Activated CD4-positive, alpha-beta T cell treated with anti-CD3 and anti-CD28 coated beads for 36 hours (primary cell): Measurements from ENCODE around the gene KAT14. TPM values are rescaled to one million over a fixed set of nuclear protein-coding genes. Genes with fewer than 3 reads are reported as not detected.
"Not testable (repeated sequence)": the region's sequence is repeated elsewhere in the genome, so short reads cannot be mapped to it uniquely, and the experiment has no call there.

Experiments used
- ATAC-seq: fragments of 200-7000 bp; cut with Tn5 transposase; one replicate; pipeline ENCODE4 v1.10.0; 2021; ENCODE audit warnings: mild to moderate bottlenecking, moderate library complexity
- CTCF ChIA-PET: fragments of 350-600 bp; sonication (Branson Sonifier 250); formaldehyde crosslinking; loops from one replicate; lab custom pipeline; 2021; ENCODE audit warnings: antibody characterized with exemption; lab: Charles Lee
- POLR2A ChIA-PET: fragments of 350-600 bp; sonication (Branson Sonifier 250); formaldehyde crosslinking; loops from one replicate; lab custom pipeline; 2021; ENCODE audit warnings: antibody characterized with exemption, inconsistent platforms; lab: Charles Lee
- DNase-seq: peaks from one replicate; pipeline ENCODE4 v3.0.0-alpha.2; 2020
- H3K27ac Mint-ChIP-seq: one replicate; pipeline ENCODE4 v1.8.0; 2021; ENCODE audit warnings: mixed read lengths
- H3K27me3 Mint-ChIP-seq: one replicate; pipeline ENCODE4 v1.8.0; 2021; ENCODE audit warnings: mixed read lengths
- H3K36me3 Mint-ChIP-seq: one replicate; pipeline ENCODE4 v1.8.0; 2021; ENCODE audit warnings: low read depth, mixed read lengths
- H3K4me1 Mint-ChIP-seq: one replicate; pipeline ENCODE4 v1.8.0; 2021; ENCODE audit warnings: mixed read lengths
- H3K4me3 Mint-ChIP-seq: one replicate; pipeline ENCODE4 v1.8.0; 2021; ENCODE audit warnings: mild to moderate bottlenecking, moderate library complexity, mixed read lengths
- H3K9me3 Mint-ChIP-seq: one replicate; pipeline ENCODE4 v1.8.0; 2021; ENCODE audit warnings: low read depth, mixed read lengths
- intact Hi-C, 2 experiments: fragments of 100-400 bp; cut with DNase I in 1 of 2; cut with micrococcal nuclease in 1 of 2; formaldehyde crosslinking; loops; one replicate each; pipeline versions ENCODE4 v1.14.2 to v1.15.1; 2022 to 2024; cut with DNase I, micrococcal nuclease
- total RNA-seq, 2 experiments: library from RNA; stranded (reverse); gene quantifications; one replicate each; pipeline ENCODE4 v1.2.3, GENCODE V29; 2021

KAT14 gene
- 10 to 100 TPM; 17.2 to 17.9 TPM for total RNA-seq

DNA sequence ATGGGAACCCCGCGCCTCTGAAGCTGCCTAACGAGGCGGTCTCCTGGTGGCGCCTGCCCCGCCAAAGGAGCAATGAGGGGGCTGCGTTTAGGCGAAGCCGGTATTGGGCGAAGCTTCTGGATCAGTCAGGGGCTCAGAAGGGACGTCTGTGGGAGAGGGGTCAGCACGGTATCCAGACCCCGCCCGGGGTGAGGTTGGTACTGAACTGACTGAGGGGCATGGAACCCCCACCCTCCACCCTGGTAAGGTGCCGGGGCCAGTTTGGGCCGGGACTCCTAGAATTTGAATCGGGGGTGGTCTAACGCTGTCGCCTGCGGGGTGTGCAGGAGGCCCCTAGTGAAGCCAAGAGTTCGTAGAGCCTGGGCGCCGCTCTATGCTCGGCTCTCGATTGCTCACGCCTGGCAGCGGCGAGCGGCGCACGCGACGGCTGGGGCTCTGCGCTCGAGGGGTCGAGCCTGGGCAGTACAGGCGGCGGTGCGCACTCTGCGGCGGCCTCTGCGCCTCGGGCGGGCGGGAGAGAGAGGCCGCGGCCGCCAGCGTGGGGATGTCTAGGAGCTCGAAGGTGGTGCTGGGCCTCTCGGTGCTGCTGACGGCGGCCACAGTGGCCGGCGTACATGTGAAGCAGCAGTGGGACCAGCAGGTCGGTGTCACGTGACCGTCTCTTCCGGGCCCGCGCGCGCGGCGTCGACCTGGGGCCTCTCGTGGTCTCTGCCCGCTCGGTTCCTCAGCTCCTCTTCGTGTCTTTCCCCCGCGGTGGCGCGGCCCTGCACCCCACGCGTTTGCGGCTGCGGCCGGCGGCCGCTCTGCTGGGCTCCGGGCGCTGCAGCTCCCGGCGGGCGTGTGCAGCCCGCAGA is at the start of gene KAT14, which contains the start of gene PET117:
KAT14 (plus strand) TSS at position 452 of the 854 bp plus-strand sequence. CDS start 4,798 bp downstream, outside the sequence.
PET117 (plus strand) TSS at position 452 of the 854 bp plus-strand sequence; CDS start at position 545, 93 bp downstream.
- intact Hi-C loops: loop anchor here (1.0 to 10.0 kb wide), 16 partner anchors 139 to 1407 kb away; partner anchors contain the start of genes RRBP1 (in 2 of the 2), SNX5 (in 2 of the 2), ZNF133 (in 2 of the 2) and DTD1 (in 1 of the 2)

DNA sequence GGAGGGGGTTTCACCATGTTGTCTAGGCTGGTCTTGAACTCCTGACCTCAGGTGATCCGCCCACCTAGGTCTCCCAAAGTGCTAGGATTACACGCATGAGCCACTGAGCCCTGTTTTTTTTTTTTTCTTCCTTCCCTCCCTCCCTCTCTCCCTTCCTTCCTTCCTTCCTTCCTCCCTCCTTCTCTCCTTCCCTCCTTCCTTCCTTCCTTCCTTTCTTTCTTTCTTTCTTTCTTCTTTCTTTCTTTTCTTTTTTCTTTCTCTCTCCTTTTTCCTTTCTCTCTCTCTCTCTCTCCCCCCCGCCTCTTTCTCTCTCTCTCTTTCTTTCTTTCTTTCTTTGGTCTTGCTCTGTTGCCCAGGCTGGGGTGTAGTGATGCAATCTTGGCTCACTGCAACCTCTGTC is 49.4 kb upstream of the KAT14 start:
- intact Hi-C loops: not testable (repeated sequence)

More for the DNA sequence above, at the start of gene KAT14, which contains the start of gene PET117:
- peak; percentile 91 for ATAC-seq
- Mint-ChIP-seq H3K9me3 (no peaks in the 10 kb centered on the region), H3K27ac (peak within 1 kb of the TSS; percentile 89), H3K36me3 (peaks cover 14% of the 10 kb centered on the region), H3K27me3 (peaks cover 1% of the 10 kb centered on the region), H3K4me1 (peaks cover 32% of the 10 kb centered on the region), H3K4me3 (peak within 1 kb of the TSS; percentile 74)
- CTCF ChIA-PET: interaction anchor here (0.6 to 1.0 kb wide), 4 partner anchors 80 to 316 kb away, joined by 3 to 4 read pairs (median 3); partner anchors contain the start of genes OVOL2 and ZNF133
- DNase-seq: peak; percentile 94
- POLR2A ChIA-PET: interaction anchor here (0.6 to 1.3 kb wide), 3 partner anchors 23 to 329 kb away, joined by 4 to 6 read pairs (median 4); partner anchors contain the start of genes DZANK1 and POLR3F

GRCh38 chr20:18088841-18089240 is 48.8 kb upstream of the KAT14 start:
- POLR2A ChIA-PET, H3K27me3 Mint-ChIP-seq, H3K27ac Mint-ChIP-seq, H3K36me3 Mint-ChIP-seq, H3K9me3 Mint-ChIP-seq, DNase-seq, CTCF ChIA-PET, H3K4me1 Mint-ChIP-seq, ATAC-seq, intact Hi-C loops, H3K4me3 Mint-ChIP-seq: not testable (repeated sequence)

More for the DNA sequence above, 49.4 kb upstream of the KAT14 start:
- H3K9me3 Mint-ChIP-seq, DNase-seq, H3K4me1 Mint-ChIP-seq, H3K27ac Mint-ChIP-seq, CTCF ChIA-PET, POLR2A ChIA-PET, H3K4me3 Mint-ChIP-seq, H3K27me3 Mint-ChIP-seq, H3K36me3 Mint-ChIP-seq, ATAC-seq: not testable (repeated sequence)

DNA sequence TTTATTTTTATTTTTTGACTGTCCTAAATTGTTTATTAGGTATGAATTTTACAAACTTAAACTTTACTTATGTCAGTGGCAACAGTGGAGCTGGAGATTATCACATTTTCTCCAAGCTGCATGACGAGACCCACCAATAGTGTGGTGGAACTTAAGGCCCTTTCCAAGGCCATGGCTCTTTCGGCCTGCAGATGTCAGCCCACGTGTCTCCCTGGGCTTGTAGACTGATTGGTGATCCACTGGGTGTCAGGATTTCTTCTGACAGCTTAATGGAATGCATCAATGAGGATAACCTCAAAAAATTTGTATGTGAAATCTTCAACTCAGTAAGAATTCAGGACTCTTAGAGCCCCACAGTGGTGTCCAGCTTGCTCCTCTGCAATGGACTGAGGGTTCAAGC is 47.6 kb upstream of the KAT14 start:
- Mint-ChIP-seq H3K27me3 (no peaks in the 10 kb centered on the region), H3K9me3 (no peaks in the 10 kb centered on the region), H3K27ac (no peak overlapping the region), H3K4me1 (no peaks in the 10 kb centered on the region), H3K36me3 (no peaks in the 10 kb centered on the region), H3K4me3 (no peak overlapping the region)
- intact Hi-C loops: no loop called here
- no peak for DNase-seq
- ChIA-PET POLR2A (interaction anchor here (0.7 kb wide), 1 partner anchor 103 kb away, joined by 3 read pairs; no protein-coding TSS in a partner anchor), CTCF (no interaction called here)
- no peak for ATAC-seq

GRCh38 chr20:18090477-18090876 is 47.2 kb upstream of the KAT14 start:
- ATAC-seq (no peak), DNase-seq (no peak)
- intact Hi-C loops: no loop called here
- H3K4me1 Mint-ChIP-seq: no peaks in the 10 kb centered on the region
- H3K9me3 Mint-ChIP-seq: no peaks in the 10 kb centered on the region
- ChIA-PET CTCF (no interaction called here), POLR2A (interaction anchor here (0.7 kb wide), 1 partner anchor 102 kb away, joined by 3 read pairs; no protein-coding TSS in a partner anchor)
- H3K4me3 Mint-ChIP-seq: no peak overlapping the region
- no peaks in the 10 kb centered on the region for H3K27me3 Mint-ChIP-seq
- no peaks in the 10 kb centered on the region for H3K36me3 Mint-ChIP-seq
- no peak overlapping the region for H3K27ac Mint-ChIP-seq

GRCh38 chr20:18091623-18092022 is 46.0 kb upstream of the KAT14 start:
- Mint-ChIP-seq H3K4me1 (no peaks in the 10 kb centered on the region), H3K27me3 (no peaks in the 10 kb centered on the region), H3K27ac (no peak overlapping the region), H3K36me3 (no peaks in the 10 kb centered on the region), H3K4me3 (no peak overlapping the region), H3K9me3 (no peaks in the 10 kb centered on the region)
- no peak for ATAC-seq
- no peak for DNase-seq
- CTCF ChIA-PET: no interaction called here
- POLR2A ChIA-PET: no interaction called here
- intact Hi-C loops: no loop called here

DNA sequence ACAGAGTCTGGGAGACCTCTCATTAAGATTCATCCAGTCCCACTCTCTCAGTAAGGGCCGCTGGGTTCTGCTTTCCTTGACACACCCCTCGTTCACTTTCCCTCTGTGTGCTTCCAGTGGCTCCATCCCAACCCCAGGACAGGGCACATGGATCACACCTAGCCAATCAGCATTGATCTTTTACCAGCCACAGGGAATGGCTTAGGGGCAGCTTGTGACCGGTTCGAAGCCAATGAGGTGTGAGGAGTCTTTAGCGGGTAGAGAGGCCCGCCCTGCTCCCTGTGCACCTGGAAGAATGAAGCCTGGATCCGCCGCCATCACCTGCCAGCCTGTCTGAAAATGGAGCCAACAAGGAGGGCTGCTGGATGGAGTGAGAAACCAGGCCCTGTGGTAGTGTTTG is 44.8 kb upstream of the KAT14 start:
- DNase-seq (no peak), ATAC-seq (no peak)
- Mint-ChIP-seq H3K4me3 (no peak overlapping the region), H3K4me1 (no peaks in the 10 kb centered on the region), H3K27me3 (peaks cover 3% of the 10 kb centered on the region), H3K27ac (no peak overlapping the region), H3K36me3 (no peaks in the 10 kb centered on the region), H3K9me3 (no peaks in the 10 kb centered on the region)
- ChIA-PET CTCF (no interaction called here), POLR2A (no interaction called here)
- intact Hi-C loops: no loop called here

GRCh38 chr20:18093388-18093787 is 44.3 kb upstream of the KAT14 start:
- H3K4me1 Mint-ChIP-seq: no peaks in the 10 kb centered on the region
- CTCF ChIA-PET: no interaction called here
- H3K9me3 Mint-ChIP-seq: no peaks in the 10 kb centered on the region
- no peak overlapping the region for H3K27ac Mint-ChIP-seq
- POLR2A ChIA-PET: no interaction called here
- ATAC-seq: no peak
- peaks cover 5% of the 10 kb centered on the region for H3K27me3 Mint-ChIP-seq
- H3K4me3 Mint-ChIP-seq: no peak overlapping the region
- DNase-seq: no peak
- H3K36me3 Mint-ChIP-seq: no peaks in the 10 kb centered on the region
- intact Hi-C loops: no loop called here

- CTCF ChIA-PET: no interaction called here
- ATAC-seq: no peak
- Mint-ChIP-seq H3K27me3 (peaks cover 5% of the 10 kb centered on the region), H3K36me3 (no peaks in the 10 kb centered on the region), H3K4me1 (no peaks in the 10 kb centered on the region), H3K4me3 (no peak overlapping the region), H3K9me3 (no peaks in the 10 kb centered on the region), H3K27ac (no peak overlapping the region)
- intact Hi-C loops: no loop called here
- DNase-seq: no peak
- POLR2A ChIA-PET: no interaction called here
Observed at GRCh38 chr20:18094191-18094590, 43.5 kb upstream of the KAT14 start.

DNA sequence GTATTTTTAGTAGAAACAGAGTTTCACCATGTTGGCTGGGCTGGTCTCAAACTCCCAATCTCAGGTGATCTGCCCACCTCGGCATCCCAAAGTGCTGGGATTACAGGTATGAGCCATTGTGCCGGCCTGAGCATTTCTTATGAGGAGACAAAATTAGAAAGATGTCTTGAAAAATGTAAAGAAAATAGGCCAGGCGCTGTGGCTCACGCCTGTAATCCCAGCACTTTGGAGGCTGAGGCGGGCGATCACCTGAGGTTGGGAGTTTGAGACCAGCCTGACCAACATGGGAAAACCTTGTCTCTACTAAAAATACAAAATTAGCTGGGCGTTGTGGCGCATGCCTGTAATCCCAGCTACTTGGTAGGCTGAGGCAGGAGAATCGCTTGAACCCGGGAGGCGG is 37.1 kb upstream of the KAT14 start:
- H3K27me3 Mint-ChIP-seq: peaks cover 15% of the 10 kb centered on the region
- ATAC-seq, H3K4me3 Mint-ChIP-seq, intact Hi-C loops, DNase-seq, H3K36me3 Mint-ChIP-seq, H3K9me3 Mint-ChIP-seq, H3K4me1 Mint-ChIP-seq, H3K27ac Mint-ChIP-seq, POLR2A ChIA-PET: not testable (repeated sequence)
- CTCF ChIA-PET: interaction anchor here (0.7 kb wide), 1 partner anchor 581 kb away, joined by 3 read pairs; no protein-coding TSS in a partner anchor

DNA sequence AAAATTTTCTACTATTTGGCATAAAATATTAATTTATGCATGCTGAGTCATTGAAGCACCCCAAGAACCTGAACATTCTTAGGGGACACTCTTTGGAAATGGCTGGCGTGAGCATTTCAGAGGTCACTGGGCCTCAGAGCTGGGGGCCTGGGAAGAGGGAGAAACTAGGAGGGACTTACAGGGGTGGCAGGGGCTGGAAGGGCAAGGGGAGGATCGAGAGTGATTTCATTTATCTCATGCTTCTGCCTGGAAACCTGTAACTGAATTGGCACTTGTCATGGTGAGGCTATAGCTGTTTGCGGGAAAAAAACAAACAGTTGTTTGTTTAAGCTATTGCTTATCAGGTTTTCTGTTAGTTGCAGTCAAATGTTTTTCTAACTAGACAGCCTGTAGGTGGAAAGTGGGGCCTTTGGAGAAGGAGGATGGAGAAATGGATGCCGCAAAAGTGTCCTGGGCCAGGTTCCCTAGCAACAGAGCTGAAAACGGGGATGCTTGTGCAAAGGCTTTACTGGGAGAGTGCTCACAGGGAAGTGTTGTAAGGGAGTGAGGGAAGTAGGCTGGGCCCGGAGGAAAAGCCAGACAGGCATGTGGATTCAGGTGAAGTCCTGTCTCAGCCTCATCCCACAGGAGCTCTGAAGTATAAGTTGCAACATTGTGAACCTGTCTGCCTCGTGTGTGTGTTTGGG is 36.4 kb upstream of the KAT14 start:
- CTCF ChIA-PET: interaction anchor here (0.6 to 0.7 kb wide), 2 partner anchors 425 to 582 kb away, joined by 3 read pairs; no protein-coding TSS in a partner anchor
- DNase-seq (no peak), ATAC-seq (no peak)
- POLR2A ChIA-PET: no interaction called here
- intact Hi-C loops: no loop called here
- no peak overlapping the region for H3K4me3 Mint-ChIP-seq
- peaks cover 15% of the 10 kb centered on the region for H3K27me3 Mint-ChIP-seq
- H3K27ac Mint-ChIP-seq: no peak overlapping the region
- no peaks in the 10 kb centered on the region for H3K4me1 Mint-ChIP-seq
- no peaks in the 10 kb centered on the region for H3K36me3 Mint-ChIP-seq
- no peaks in the 10 kb centered on the region for H3K9me3 Mint-ChIP-seq
